SK-N-SH treated with all-trans-retinoic acid at 6 μM for 48 hours (cell line): ENCODE results near the gene ATP5F1C.

Experiments
- CREB5 ChIP-seq: fragments of 250-450 bp; sonication (Bioruptor Pico); IDR thresholded peaks from 2 replicates; pipeline ENCODE4 v1.5.1; 2020; ENCODE audit warnings: low read depth, mild to moderate bottlenecking, moderate library complexity
- ISL1 ChIP-seq: fragments of 250-450 bp; sonication (Bioruptor Pico); IDR thresholded peaks from 2 replicates; pipeline ENCODE4 v2.1.2; 2022; ENCODE audit warnings: mild to moderate bottlenecking, moderate library complexity
- ZC3H10 ChIP-seq: fragments of 250-450 bp; sonication (Bioruptor Pico); IDR thresholded peaks from 2 replicates; pipeline ENCODE4 v1.5.1; 2021; ENCODE audit warnings: mild to moderate bottlenecking, moderate library complexity
- ZFP3 ChIP-seq: fragments of 250-450 bp; sonication (Bioruptor Pico); IDR thresholded peaks from 2 replicates; pipeline ENCODE4 v1.5.0; 2020; ENCODE audit warnings: mild to moderate bottlenecking, moderate library complexity

DNA sequence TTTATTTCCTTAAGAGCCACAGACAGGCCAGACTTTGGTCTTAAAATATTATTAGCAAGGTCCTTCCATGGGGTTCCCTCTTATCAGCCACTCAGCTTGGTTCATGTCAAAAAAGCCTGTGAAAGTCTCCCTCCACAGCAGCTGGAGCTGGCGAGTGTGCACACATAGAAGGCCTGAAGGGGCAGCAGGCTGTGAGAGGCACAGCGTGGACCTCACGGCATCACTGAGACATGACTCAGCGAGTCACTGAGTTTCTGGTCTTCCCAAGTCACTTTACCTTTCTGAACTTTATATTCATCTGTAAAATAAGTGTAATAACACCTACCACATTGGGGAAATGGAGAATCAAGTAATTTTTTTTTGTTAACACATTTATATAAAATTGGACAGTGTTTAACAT, 39.0 kb downstream of the ATP5F1C start:
- TF ChIP-seq ISL1 (CRISPR knock-in tag) (no peak), ZC3H10 (CRISPR knock-in tag) (no peak), CREB5 (CRISPR knock-in tag) (no peak), ZFP3 (CRISPR knock-in tag) (no peak)
